ENCODE measurements around the gene POLR1H.

Gene POLR1H

DNA sequence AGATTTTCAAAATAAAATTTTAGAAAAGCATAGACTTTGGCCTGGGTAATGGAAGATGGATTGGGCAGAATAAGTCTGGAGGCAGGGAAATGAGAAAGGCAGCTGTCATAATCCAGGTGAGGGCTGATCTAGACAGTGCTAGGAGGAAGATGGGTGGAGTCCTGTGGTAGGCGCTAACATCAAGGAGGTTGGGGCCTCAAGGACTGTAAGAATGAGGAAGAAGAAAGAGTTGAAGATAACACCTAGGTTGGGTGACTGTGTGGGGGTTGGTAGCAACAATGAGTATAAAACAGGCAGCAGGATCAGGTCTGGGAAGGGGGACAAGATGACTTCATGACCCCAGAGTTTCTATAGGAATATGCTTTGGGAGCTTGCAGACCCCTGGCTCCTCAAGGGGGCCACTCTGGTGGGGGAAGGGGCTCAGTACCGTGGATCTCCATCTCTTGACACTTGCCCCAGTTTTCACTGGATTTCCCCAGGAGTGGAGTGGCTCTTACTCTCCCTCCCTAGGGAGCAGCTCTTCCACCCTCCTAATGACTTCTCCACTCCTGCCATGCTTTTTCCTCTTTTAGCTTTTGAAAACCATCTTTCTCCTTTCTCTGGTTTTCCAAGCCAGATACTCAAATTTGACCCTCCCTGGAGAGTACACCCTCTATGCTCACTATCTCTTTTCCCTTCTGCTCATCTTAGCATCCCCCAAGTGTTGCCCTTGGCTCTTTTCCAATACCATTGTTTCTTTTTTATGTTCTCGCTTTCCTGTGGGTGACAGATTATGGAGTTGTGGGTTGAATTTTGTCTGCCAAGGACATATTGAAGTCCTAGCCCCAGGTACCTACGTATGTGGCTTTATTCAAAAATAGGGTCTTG lies 37.1 kb downstream of the POLR1H start:
- no peak for DNase-seq (ENCODE audit: low read depth)
- Histone ChIP-seq H3K9me3 (ENCODE audit: control insufficient read depth, low read length) (no peaks in the 10 kb centered on the region), H3K36me3 (ENCODE audit: control insufficient read depth, insufficient read depth, low read length, severe bottlenecking) (no peaks in the 10 kb centered on the region), H3K27me3 (replicated peaks; ENCODE audit: control insufficient read depth, insufficient read depth, low read length) (peaks cover 35% of the 10 kb centered on the region), H3K4me3 (ENCODE audit: low read length) (no peak overlapping the region), H3K9ac (ENCODE audit: low read length) (no peak overlapping the region), H3K4me1 (ENCODE audit: control insufficient read depth, insufficient read depth, low read length) (peaks cover 42% of the 10 kb centered on the region)

DNA sequence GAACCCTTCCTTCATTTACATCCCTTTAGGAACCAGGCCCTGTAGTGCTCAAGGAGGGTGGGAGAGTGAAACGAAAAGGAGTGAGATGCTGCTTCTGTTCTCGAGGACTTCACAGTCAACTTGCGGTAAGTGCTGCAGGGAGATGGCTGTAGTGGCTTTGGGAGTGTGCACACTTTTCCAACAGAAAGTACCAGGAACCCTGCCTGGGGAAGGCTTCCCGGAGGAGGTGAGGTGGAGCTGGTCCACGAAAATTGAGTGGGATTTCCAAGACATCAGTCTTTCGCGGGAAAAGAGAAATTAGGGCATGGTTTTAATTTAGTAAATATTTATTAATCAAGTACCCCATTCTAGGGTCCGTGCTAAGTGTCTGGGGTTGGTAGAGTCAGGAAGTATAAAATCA lies 39.1 kb downstream of the POLR1H start:
- Histone ChIP-seq H3K27me3 (replicated peaks; ENCODE audit: control insufficient read depth, insufficient read depth, low read length) (peaks cover 49% of the 10 kb centered on the region), H3K4me3 (ENCODE audit: low read length) (peak overlapping the region; percentile 82), H3K36me3 (ENCODE audit: control insufficient read depth, insufficient read depth, low read length, severe bottlenecking) (no peaks in the 10 kb centered on the region), H3K9me3 (ENCODE audit: control insufficient read depth, low read length) (no peaks in the 10 kb centered on the region), H3K9ac (ENCODE audit: low read length) (no peak overlapping the region), H3K4me1 (ENCODE audit: control insufficient read depth, insufficient read depth, low read length) (peaks cover 38% of the 10 kb centered on the region)
- no peak for DNase-seq (ENCODE audit: low read depth)

DNA sequence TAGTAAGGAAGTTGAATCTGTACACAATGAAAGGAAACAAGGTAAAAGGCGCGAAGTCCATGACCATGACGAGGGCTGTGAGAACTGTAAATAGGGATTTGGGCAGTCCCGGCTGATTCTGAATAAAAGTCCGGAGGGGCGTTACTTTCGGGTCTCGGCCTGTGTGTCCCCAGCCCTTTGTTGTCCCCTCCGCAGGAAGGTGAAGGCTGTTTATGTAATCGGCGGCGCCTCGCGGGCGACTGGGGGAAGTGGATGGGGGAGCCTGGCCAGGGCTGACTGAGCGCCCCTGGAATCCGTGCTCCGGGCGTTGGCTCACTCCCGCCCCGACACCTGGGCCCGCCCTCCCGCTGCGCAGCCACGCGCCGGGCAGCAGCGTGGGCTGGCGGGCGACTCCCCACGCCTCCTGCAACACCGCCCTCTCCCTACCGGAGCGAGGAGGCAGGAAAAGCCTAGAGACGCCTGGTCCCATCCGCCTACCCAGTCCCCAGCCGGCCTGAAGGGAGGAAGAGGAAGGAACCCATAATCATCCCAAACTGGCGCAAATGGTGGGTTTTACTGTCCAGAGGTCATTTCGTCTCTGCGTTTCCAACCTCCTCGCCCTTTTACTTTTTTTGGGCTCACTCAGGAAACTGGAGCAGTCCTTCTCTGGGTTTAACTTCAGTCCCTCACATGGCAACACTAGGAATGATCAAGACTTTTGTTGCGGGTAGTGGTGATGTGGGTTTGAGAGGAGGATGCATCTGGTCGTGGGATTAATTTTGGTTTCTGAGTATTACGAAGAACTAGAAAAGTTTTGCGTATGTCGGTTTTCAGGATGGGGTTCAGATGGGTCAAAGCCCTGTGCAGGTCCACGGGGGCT lies 39.7 kb downstream of the POLR1H start:
- Histone ChIP-seq H3K4me3 (ENCODE audit: low read length) (peak overlapping the region; percentile 82), H3K27me3 (replicated peaks; ENCODE audit: control insufficient read depth, insufficient read depth, low read length) (peaks cover 49% of the 10 kb centered on the region), H3K9me3 (ENCODE audit: control insufficient read depth, low read length) (no peaks in the 10 kb centered on the region), H3K36me3 (ENCODE audit: control insufficient read depth, insufficient read depth, low read length, severe bottlenecking) (no peaks in the 10 kb centered on the region), H3K9ac (ENCODE audit: low read length) (peak overlapping the region; percentile 83), H3K4me1 (ENCODE audit: control insufficient read depth, insufficient read depth, low read length) (peaks cover 31% of the 10 kb centered on the region)
- no peak for DNase-seq (ENCODE audit: low read depth)

DNA sequence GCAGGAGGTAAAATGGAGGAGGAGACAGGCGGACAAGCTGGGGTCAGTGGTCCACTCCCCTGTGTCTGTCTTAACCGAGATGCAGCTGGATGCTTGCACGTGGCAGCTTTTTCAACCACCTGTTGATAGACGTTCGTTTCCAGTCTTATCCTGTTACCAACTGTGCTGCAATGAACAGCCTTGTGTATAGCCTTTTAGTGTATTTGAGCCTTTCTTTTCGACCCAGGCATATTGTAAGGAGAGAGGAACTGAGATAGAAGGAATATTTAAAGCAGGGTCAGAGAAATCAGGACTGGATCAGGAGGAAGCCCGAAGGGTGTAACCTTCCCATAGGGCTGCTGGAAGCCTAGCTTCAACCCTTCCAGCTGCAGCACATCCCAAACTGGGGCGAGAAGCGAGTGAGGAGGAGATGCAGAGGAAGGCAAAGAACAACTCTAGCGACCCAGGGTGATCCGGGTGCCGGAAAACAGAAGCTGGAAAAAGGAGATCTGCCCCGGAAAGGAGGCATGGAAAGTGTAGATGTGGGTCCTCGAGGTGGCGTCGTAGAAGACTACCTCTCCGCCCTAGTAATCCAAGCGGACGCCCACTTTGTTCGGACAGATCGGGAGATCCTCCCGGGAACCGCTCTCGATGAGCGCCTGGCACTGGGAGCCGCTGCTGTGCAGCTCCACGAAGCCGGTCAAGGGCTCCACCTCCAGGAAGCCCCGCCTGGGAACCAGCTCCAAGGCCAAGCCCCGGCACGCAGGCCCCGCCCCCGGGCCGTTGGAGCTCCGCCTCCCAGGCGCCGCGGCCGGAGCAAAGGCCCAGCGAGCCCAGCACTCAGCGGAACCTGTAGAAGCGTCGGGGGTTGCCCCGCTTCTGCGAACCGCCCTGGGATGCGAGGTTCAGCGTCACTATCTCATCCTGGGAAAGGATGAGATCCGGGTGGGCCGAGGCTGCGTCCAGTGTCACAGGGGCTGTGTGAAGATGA lies 40.7 kb downstream of the POLR1H start:
- H3K9me3 ChIP-seq (ENCODE audit: control insufficient read depth, low read length) = no peaks in the 10 kb centered on the region
- peaks cover 52% of the 10 kb centered on the region for H3K27me3 ChIP-seq (replicated peaks; ENCODE audit: control insufficient read depth, insufficient read depth, low read length)
- peak overlapping the region; percentile 82 for H3K4me3 ChIP-seq (ENCODE audit: low read length)
- DNase-seq (ENCODE audit: low read depth) = peak; percentile 95
- no peaks in the 10 kb centered on the region for H3K36me3 ChIP-seq (ENCODE audit: control insufficient read depth, insufficient read depth, low read length, severe bottlenecking)
- peaks cover 30% of the 10 kb centered on the region for H3K4me1 ChIP-seq (ENCODE audit: control insufficient read depth, insufficient read depth, low read length)
- peak overlapping the region; percentile 83 for H3K9ac ChIP-seq (ENCODE audit: low read length)

DNA sequence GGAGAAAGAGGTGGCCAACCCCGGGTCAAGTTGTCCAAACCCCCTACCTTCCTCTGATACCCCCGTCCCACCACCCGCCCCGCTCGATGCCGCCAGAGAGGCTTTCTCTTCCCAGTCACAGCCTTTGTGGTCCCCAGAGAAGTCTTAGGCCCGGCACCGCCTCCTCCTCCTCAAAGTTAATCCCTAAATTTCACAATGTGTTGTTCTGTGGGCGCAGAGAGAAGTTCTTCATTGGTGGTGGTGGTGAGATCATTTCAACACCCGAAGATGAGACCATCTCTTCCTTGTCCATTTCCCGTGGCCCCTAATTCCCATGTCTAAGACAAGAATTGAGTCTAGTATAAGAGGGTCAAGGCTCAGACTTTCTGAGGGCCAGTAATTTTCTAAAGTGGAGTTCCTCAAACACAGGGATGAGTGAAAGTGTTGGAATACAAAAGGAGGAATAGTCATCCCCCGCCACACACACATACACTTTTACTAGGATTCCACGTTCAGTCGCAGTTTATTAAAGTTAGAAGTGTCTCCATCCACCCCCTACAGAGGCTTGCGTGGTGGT lies 41.4 kb downstream of the POLR1H start:
- Histone ChIP-seq H3K27me3 (replicated peaks; ENCODE audit: control insufficient read depth, insufficient read depth, low read length) (peaks cover 47% of the 10 kb centered on the region), H3K4me1 (ENCODE audit: control insufficient read depth, insufficient read depth, low read length) (peaks cover 30% of the 10 kb centered on the region), H3K4me3 (ENCODE audit: low read length) (peak overlapping the region; percentile 82), H3K36me3 (ENCODE audit: control insufficient read depth, insufficient read depth, low read length, severe bottlenecking) (no peaks in the 10 kb centered on the region), H3K9me3 (ENCODE audit: control insufficient read depth, low read length) (no peaks in the 10 kb centered on the region), H3K9ac (ENCODE audit: low read length) (peak overlapping the region; percentile 83)
- peak; percentile 73 for DNase-seq (ENCODE audit: low read depth)

DNA sequence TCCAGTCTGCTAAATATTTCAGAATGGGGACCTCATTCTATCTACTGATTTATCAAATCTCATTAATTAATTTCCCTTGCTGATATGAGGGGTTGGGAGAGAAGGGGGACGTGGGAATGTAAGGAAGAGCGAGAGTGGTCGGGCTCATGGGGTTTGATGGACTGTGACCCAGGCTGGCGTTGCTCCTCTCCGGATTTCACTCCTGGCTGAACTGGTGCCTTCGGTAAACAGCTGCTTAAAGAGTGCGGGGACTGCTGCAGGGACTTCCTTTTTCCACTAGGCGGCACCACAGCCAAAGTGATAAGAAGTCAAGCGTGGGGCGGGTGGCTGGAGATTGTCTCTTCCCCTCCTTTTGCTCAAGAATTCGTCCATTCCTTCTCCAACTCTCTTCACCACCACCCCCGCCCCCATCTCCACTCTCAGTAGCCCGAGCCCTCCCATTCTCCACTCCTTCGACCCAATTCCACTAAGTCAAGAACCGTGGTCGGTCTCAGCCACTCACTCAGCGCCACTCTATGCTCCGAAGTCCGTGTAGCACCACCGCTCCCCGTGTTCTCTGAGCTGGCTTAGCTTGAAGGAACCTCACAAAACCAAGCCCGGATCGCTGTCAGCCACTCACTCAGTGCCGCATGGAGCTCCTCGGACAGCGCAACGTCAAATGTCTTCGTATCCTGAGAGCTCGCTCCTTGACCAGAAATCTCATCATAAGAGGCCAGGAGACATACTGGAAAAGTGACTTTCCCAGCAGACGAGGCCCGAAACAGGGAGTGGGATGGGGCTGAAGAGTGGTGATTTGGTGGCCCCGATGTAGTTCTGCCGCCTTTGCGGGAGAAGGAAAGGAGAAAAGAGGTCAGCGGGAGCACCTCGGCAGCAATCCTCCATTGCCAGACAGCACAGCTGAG lies 42.2 kb downstream of the POLR1H start:
- Histone ChIP-seq H3K4me1 (ENCODE audit: control insufficient read depth, insufficient read depth, low read length) (peaks cover 30% of the 10 kb centered on the region), H3K9ac (ENCODE audit: low read length) (peak overlapping the region; percentile 83), H3K36me3 (ENCODE audit: control insufficient read depth, insufficient read depth, low read length, severe bottlenecking) (no peaks in the 10 kb centered on the region), H3K9me3 (ENCODE audit: control insufficient read depth, low read length) (no peaks in the 10 kb centered on the region), H3K4me3 (ENCODE audit: low read length) (peak overlapping the region; percentile 82), H3K27me3 (replicated peaks; ENCODE audit: control insufficient read depth, insufficient read depth, low read length) (peaks cover 43% of the 10 kb centered on the region)
- peak; percentile 96 for DNase-seq (ENCODE audit: low read depth)

DNA sequence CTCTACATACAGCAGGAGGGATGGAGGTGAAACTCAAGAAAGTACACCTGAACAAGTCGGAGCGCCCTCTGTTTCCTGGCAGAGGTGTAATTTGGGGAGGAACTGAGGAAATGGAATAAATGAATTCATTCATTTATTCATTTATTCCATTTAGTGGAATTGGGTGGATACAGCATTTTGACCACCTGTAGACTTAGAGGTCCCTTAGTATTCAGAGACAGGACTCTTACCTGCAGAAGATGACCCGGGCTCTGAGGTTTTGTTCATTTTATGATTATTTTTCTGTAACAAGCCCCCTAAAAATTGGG lies 42.8 kb downstream of the POLR1H start:
- H3K4me3 ChIP-seq (ENCODE audit: low read length) = peak overlapping the region; percentile 82
- H3K27me3 ChIP-seq (replicated peaks; ENCODE audit: control insufficient read depth, insufficient read depth, low read length) = peaks cover 42% of the 10 kb centered on the region
- peaks cover 30% of the 10 kb centered on the region for H3K4me1 ChIP-seq (ENCODE audit: control insufficient read depth, insufficient read depth, low read length)
- H3K9ac ChIP-seq (ENCODE audit: low read length) = no peak overlapping the region
- no peak for DNase-seq (ENCODE audit: low read depth)
- H3K36me3 ChIP-seq (ENCODE audit: control insufficient read depth, insufficient read depth, low read length, severe bottlenecking) = no peaks in the 10 kb centered on the region
- H3K9me3 ChIP-seq (ENCODE audit: control insufficient read depth, low read length) = no peaks in the 10 kb centered on the region

DNA sequence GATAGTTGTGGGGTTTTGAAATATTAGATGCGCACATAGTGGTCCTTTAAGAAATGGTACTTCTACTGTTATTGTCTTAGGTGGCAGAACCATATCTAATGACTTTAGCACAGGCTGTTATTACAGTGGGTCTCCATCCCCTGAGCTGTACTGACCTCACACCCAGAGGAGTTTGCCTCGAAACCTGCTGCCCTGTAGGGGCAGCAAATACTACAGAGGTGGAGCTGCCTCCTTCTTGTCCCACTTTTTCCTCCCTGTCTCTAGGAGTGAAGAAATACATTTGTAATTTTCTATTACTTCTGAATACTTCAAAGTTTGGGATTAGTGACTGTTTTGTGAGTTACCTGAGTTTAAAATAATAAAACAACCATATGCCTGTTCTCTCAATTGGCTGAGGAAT lies 43.6 kb downstream of the POLR1H start:
- Histone ChIP-seq H3K4me3 (ENCODE audit: low read length) (no peak overlapping the region), H3K27me3 (replicated peaks; ENCODE audit: control insufficient read depth, insufficient read depth, low read length) (peaks cover 40% of the 10 kb centered on the region), H3K9me3 (ENCODE audit: control insufficient read depth, low read length) (no peaks in the 10 kb centered on the region), H3K4me1 (ENCODE audit: control insufficient read depth, insufficient read depth, low read length) (peaks cover 30% of the 10 kb centered on the region), H3K36me3 (ENCODE audit: control insufficient read depth, insufficient read depth, low read length, severe bottlenecking) (no peaks in the 10 kb centered on the region), H3K9ac (ENCODE audit: low read length) (no peak overlapping the region)
- DNase-seq (ENCODE audit: low read depth) = no peak

DNA sequence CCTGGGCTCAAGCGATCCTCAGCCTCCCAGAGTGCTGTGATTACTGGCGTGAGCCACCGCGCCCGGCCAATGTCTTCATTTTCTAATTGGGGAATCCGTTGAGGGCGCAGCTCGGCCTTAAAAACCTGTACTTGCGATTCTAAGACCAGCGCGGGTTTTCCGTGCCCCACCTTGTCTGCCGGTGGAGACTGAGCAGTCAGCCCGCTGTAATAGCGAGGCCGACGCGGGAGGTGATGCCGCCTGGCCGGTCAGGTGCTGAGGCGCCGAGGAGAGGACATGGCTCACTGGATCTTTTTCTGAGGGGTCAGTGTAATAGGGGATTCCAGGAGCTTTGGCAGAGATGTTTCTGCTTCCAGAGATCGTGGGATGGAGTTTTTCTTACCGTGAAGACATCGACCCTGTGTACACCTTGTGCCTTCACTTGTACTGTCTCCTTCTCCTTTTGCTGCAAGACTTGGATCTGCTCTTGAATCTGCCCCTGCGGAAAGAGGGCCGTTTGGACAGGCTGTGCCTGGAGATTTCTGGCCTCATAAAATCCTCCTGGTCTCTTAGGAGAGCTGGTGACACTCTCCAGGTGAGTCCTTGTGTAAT lies 50.3 kb downstream of the POLR1H start:
- H3K27me3 ChIP-seq (replicated peaks; ENCODE audit: control insufficient read depth, insufficient read depth, low read length) = peaks cover 61% of the 10 kb centered on the region

More for the DNA sequence above, 50.3 kb downstream of the POLR1H start:
- no peak overlapping the region for H3K4me3 ChIP-seq (ENCODE audit: low read length)
- H3K36me3 ChIP-seq (ENCODE audit: control insufficient read depth, insufficient read depth, low read length, severe bottlenecking) = no peaks in the 10 kb centered on the region
- H3K9ac ChIP-seq (ENCODE audit: low read length) = no peak overlapping the region
- no peaks in the 10 kb centered on the region for H3K9me3 ChIP-seq (ENCODE audit: control insufficient read depth, low read length)
- DNase-seq (ENCODE audit: low read depth) = no peak
- no peaks in the 10 kb centered on the region for H3K4me1 ChIP-seq (ENCODE audit: control insufficient read depth, insufficient read depth, low read length)

Measured in adipocyte (in vitro differentiated cells).